Hepatocyte (in vitro differentiated cells): ENCODE measurements around the gene MC1R.
"Not testable (repeated sequence)": the region's sequence is repeated elsewhere in the genome, so short reads cannot be mapped to it uniquely, and the experiment has no call there.

Source experiments
- CTCF ChIP-seq: fragments of 200-600 bp; sonication (generic); IDR thresholded peaks from 2 replicates; pipeline ENCODE4 v1.5.1; 2016; ENCODE audit warnings: antibody characterized with exemption, mild to moderate bottlenecking; ENCODE audit not compliant: poor library complexity
- EZH2 ChIP-seq: fragments of 200-600 bp; sonication (generic); IDR thresholded peaks from 2 replicates; pipeline ENCODE4 v1.6.1; 2016; ENCODE audit warnings: antibody characterized with exemption, mild to moderate bottlenecking, borderline replicate concordance
- EZH2phosphoT487 ChIP-seq: fragments of 200-600 bp; sonication (generic); IDR thresholded peaks from one replicate; pipeline ENCODE4 v1.6.1; 2018; ENCODE audit warnings: antibody characterized with exemption, mild to moderate bottlenecking, low read depth, moderate library complexity; ENCODE audit not compliant: unreplicated experiment, severe bottlenecking

DNA sequence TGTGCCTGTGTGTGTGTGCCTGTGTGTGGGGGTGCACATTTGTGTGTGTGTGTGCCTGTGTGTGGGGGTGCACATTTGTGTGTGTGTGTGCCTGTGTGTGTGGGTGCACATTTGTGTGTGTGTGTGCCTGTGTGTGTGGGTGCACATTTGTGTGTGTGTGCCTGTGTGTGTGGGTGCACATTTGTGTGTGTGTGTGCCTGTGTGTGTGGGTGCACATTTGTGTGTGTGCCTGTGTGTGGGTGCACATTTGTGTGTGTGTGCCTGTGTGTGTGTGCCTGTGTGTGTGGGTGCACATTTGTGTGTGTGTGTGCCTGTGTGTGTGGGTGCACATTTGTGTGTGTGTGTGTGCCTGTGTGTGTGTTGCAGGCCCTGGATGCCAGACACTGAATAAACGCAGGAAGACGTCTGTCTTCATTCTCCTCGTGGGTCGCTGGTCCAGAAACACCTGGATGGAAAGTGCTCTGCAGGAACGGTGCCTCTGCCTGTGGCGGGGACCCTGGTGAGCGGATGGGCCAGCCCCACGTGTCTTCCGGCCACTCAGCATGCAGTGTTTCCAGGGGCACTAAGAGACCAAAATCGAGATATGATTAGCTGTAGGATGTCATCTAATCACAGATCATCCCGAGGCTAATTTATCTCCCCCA, 3.9 kb upstream of the MC1R start:
- not testable (repeated sequence) for TF ChIP-seq CTCF, EZH2, EZH2phosphoT487
